CD4-positive, alpha-beta T cell (primary cell): ENCODE measurements around the gene IDH3B. TPM values are rescaled to one million over a fixed set of nuclear protein-coding genes. Genes with fewer than 3 reads are reported as not detected.

ENCODE experiments used
- ATAC-seq: fragments of 200-7000 bp; cut with Tn5 transposase; one replicate; pipeline ENCODE4 v1.10.0; 2022; ENCODE audit warnings: mild to moderate bottlenecking; ENCODE audit not compliant: poor library complexity
- CTCF ChIA-PET: fragments of 350-600 bp; sonication (Branson Sonifier 250); formaldehyde crosslinking; loops from one replicate; lab custom pipeline; 2021; ENCODE audit warnings: antibody characterized with exemption, inconsistent platforms; lab: Charles Lee
- POLR2A ChIA-PET: fragments of 350-600 bp; sonication (Branson Sonifier 250); formaldehyde crosslinking; loops from one replicate; lab custom pipeline; 2021; ENCODE audit warnings: antibody characterized with exemption, inconsistent platforms; lab: Charles Lee
- DNase-seq, 14 experiments: peaks; one replicate each; pipeline ENCODE4 v3.0.0-alpha.2; 2013 to 2020; ENCODE audit warnings: mixed read lengths in 2 of 14
- H3K27ac ChIP-seq, 2 donors: one replicate each; pipeline versions ENCODE4 v1.5.1 to v1.7.0; 2013; ENCODE audit warnings: low read length in 2 of 2, low read depth in 1 of 2, mild to moderate bottlenecking in 1 of 2
- H3K27me3 ChIP-seq, 2 experiments: 1 replicate in 1 of 2; 2 replicates in 1 of 2; pipeline versions ENCODE4 v1.6.1 to v1.7.0; 2013; ENCODE audit warnings: low read length in 2 of 2, control low read depth in 1 of 2, mild to moderate bottlenecking in 1 of 2, moderate library complexity in 1 of 2; ENCODE audit not compliant: insufficient read depth in 2 of 2, control insufficient read depth in 1 of 2
- H3K36me3 ChIP-seq: one replicate; pipeline ENCODE4 v1.6.1; 2013; ENCODE audit warnings: low read length, control low read depth; ENCODE audit not compliant: insufficient read depth
- H3K4me1 ChIP-seq: one replicate; pipeline ENCODE4 v1.6.1; 2013; ENCODE audit warnings: low read length, control low read depth; ENCODE audit not compliant: insufficient read depth
- H3K4me3 ChIP-seq: one replicate; pipeline ENCODE4 v1.5.1; 2013; ENCODE audit warnings: mild to moderate bottlenecking, low read length, moderate library complexity
- H3K9me3 ChIP-seq, 2 experiments: 1 replicate in 1 of 2; 2 replicates in 1 of 2; pipeline versions ENCODE4 v1.6.1 to v1.7.0; 2013; ENCODE audit warnings: low read length in 2 of 2, mild to moderate bottlenecking in 2 of 2, control low read depth in 1 of 2, moderate library complexity in 1 of 2; ENCODE audit not compliant: control insufficient read depth in 1 of 2, insufficient read depth in 1 of 2
- H3K27ac Mint-ChIP-seq: one replicate; pipeline ENCODE4 v1.8.0; 2020; ENCODE audit warnings: mixed read lengths
- H3K27me3 Mint-ChIP-seq: one replicate; pipeline ENCODE4 v1.8.0; 2021; ENCODE audit warnings: mixed read lengths
- H3K36me3 Mint-ChIP-seq: one replicate; pipeline ENCODE4 v1.8.0; 2021; ENCODE audit warnings: low read depth, mixed read lengths
- H3K4me1 Mint-ChIP-seq: one replicate; pipeline ENCODE4 v1.8.0; 2021; ENCODE audit warnings: low read depth, mixed read lengths
- H3K4me3 Mint-ChIP-seq: one replicate; pipeline ENCODE4 v1.8.0; 2020; ENCODE audit warnings: mild to moderate bottlenecking, mixed read lengths
- H3K9me3 Mint-ChIP-seq: one replicate; pipeline ENCODE4 v1.8.0; 2020; ENCODE audit warnings: mixed read lengths
- intact Hi-C, 2 experiments: fragments of 100-400 bp; cut with DNase I in 1 of 2; cut with micrococcal nuclease in 1 of 2; formaldehyde crosslinking; loops; one replicate each; pipeline versions ENCODE4 v1.15.1 to v1.9.0; 2023 to 2025; cut with DNase I, micrococcal nuclease
- total RNA-seq, 174 experiments: library from RNA in 2 of 174; stranded (reverse) in 2 of 174; gene quantifications; one replicate each; pipeline ENCODE4 v1.2.3 and lab custom pipeline; 2021 to 2026
- TF ChIP-seq, protein P1 (sequence below): fragments of 200-600 bp; IDR thresholded peaks from one replicate; pipeline ENCODE4 v1.8.0; 2022; ENCODE audit warnings: antibody characterized with exemption, mild to moderate bottlenecking

Gene IDH3B
- total RNA-seq, 2 experiments from 2014 or later: 171 to 181 TPM

DNA sequence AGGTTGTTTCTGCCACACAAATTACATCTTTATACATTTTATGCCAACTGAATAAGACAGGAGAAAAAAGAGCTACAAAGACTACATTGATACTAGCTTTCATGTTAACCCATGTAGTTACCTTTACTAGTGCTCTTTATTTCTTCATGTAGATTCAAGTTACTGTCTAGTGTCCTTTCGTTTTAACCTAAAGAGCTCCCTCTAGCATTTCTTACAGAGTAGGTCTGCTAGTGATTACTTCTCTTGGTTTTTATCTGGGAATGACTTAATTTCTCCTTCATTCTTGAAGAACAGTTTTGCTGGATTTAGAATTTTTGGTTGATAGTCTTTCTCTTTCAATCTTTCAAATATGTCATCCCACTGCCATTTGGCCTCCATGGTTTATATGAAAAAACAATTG lies 32.8 kb downstream of the IDH3B start:
- CTCF ChIA-PET: no interaction called here
- H3K4me3 ChIP-seq: no peak overlapping the region

DNA sequence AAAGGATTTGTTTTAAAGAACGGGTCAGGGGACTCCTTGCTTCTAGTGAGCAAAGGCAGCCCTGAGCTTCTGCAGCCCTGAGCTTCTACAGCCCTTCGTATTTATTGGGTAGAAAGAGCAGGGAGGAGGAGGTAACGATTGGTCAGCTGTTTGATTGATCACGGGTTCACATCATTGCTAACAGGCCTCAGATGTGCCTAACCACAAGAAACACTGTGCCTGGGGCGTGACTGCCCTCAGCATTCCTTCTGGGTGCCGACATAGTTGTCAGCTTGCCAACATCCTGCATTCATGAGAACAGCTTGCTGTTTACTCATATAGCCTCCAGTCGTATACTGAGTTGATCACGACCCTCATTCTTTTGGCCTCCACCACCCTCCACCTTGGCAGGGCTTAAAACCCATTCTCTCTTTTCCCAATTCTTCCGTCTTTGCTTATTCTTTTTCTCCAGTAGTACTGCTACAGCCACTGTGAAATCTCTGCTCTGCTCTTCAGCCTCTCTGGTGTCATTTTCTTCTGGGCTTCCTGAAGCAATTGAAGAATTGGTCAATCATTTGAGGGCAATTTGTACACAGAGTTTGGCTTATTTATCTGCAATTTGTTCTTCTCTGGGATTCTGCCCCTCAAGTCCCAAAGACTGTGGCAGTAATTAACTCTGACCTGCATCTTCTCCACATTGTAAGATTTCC lies 37.0 kb downstream of the IDH3B start:
- no peaks in the 10 kb centered on the region for H3K4me1 ChIP-seq
- POLR2A ChIA-PET: no interaction called here
- H3K27me3 ChIP-seq: peaks cover 0 to 4% of the 10 kb centered on the region in 2 experiments
- no peaks in the 10 kb centered on the region for H3K36me3 Mint-ChIP-seq
- H3K4me3 Mint-ChIP-seq: no peak overlapping the region
- peaks cover 30% of the 10 kb centered on the region for H3K27me3 Mint-ChIP-seq
- TF ChIP-seq, protein P1, sequence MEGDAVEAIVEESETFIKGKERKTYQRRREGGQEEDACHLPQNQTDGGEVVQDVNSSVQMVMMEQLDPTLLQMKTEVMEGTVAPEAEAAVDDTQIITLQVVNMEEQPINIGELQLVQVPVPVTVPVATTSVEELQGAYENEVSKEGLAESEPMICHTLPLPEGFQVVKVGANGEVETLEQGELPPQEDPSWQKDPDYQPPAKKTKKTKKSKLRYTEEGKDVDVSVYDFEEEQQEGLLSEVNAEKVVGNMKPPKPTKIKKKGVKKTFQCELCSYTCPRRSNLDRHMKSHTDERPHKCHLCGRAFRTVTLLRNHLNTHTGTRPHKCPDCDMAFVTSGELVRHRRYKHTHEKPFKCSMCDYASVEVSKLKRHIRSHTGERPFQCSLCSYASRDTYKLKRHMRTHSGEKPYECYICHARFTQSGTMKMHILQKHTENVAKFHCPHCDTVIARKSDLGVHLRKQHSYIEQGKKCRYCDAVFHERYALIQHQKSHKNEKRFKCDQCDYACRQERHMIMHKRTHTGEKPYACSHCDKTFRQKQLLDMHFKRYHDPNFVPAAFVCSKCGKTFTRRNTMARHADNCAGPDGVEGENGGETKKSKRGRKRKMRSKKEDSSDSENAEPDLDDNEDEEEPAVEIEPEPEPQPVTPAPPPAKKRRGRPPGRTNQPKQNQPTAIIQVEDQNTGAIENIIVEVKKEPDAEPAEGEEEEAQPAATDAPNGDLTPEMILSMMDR: no peak
- no peaks in the 10 kb centered on the region for H3K36me3 ChIP-seq
- CTCF ChIA-PET: no interaction called here
- ATAC-seq (no peak), DNase-seq (no peak)
- intact Hi-C loops: no loop called here
- H3K4me1 Mint-ChIP-seq: no peaks in the 10 kb centered on the region
- no peak overlapping the region for H3K4me3 ChIP-seq
- H3K27ac ChIP-seq: no peak overlapping the region
- peaks cover 9% of the 10 kb centered on the region for H3K9me3 Mint-ChIP-seq
- no peak overlapping the region for H3K27ac Mint-ChIP-seq
- H3K9me3 ChIP-seq: peaks cover 0 to 4% of the 10 kb centered on the region in 2 experiments

More for the DNA sequence above, 32.8 kb downstream of the IDH3B start:
- TF ChIP-seq, protein P1: no peak
- H3K36me3 Mint-ChIP-seq: no peaks in the 10 kb centered on the region
- peaks cover 0 to under 1% of the 10 kb centered on the region in 2 experiments for H3K9me3 ChIP-seq
- peaks cover 38% of the 10 kb centered on the region for H3K27me3 Mint-ChIP-seq
- H3K27ac Mint-ChIP-seq: no peak overlapping the region
- H3K9me3 Mint-ChIP-seq: peaks cover 9% of the 10 kb centered on the region
- H3K36me3 ChIP-seq: no peaks in the 10 kb centered on the region
- no peak overlapping the region for H3K4me3 Mint-ChIP-seq
- no peaks in the 10 kb centered on the region for H3K4me1 Mint-ChIP-seq
- intact Hi-C loops: no loop called here
- H3K27ac ChIP-seq: no peak overlapping the region
- H3K4me1 ChIP-seq: peaks cover under 1% of the 10 kb centered on the region
- POLR2A ChIA-PET: no interaction called here
- DNase-seq (no peak), ATAC-seq (no peak)
- H3K27me3 ChIP-seq: peaks cover 4 to 8% of the 10 kb centered on the region in 2 experiments

DNA sequence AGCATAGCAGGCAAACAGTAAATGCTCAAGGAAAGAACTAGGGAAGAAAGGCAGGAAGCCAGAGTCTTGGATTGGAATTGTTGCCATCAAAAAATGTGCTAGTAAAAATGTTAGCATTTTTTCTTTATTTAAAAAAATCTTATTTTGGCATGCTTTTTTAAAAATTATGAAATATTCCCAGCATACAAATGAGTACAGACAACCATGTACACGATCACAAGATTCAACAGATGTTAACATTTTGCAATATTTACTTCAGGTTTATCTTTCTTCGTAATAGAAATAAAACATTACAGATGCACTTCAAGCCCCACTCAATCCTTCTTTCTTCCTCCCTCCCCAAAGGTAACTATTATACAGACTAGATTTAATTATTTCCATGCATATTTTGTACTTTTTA lies 39.0 kb downstream of the IDH3B start:
- no peaks in the 10 kb centered on the region for H3K4me1 Mint-ChIP-seq
- H3K36me3 ChIP-seq: no peaks in the 10 kb centered on the region
- TF ChIP-seq, protein P1: no peak
- CTCF ChIA-PET: no interaction called here
- H3K4me3 Mint-ChIP-seq: no peak overlapping the region
- peaks cover 31% of the 10 kb centered on the region for H3K27me3 Mint-ChIP-seq
- no peak for ATAC-seq
- intact Hi-C loops: no loop called here
- no peaks in the 10 kb centered on the region for H3K27me3 ChIP-seq
- H3K4me1 ChIP-seq: no peaks in the 10 kb centered on the region
- peaks cover 0 to 4% of the 10 kb centered on the region in 2 experiments for H3K9me3 ChIP-seq
- DNase-seq: no peak
- no peak overlapping the region for H3K4me3 ChIP-seq
- no peak overlapping the region for H3K27ac ChIP-seq
- POLR2A ChIA-PET: no interaction called here
- no peaks in the 10 kb centered on the region for H3K36me3 Mint-ChIP-seq
- H3K27ac Mint-ChIP-seq: no peak overlapping the region
- H3K9me3 Mint-ChIP-seq: no peaks in the 10 kb centered on the region
